Measurements from ENCODE around the gene ZEB1. TPM values are rescaled to one million over a fixed set of nuclear protein-coding genes. Genes with fewer than 3 reads are reported as not detected.

ZEB1 gene
- total RNA-seq, 4 donors from 2014 or later: 124 to 189 (median 154) TPM

- no peaks in the 10 kb centered on the region for H3K36me3 ChIP-seq
- H3K9me3 ChIP-seq: no peaks in the 10 kb centered on the region
- WGBS: 62% methylated on average over 3 of the region's 3 CpGs
- intact Hi-C loops (cut with DNase I): no loop called here
- no peaks in the 10 kb centered on the region for H3K27me3 ChIP-seq
- TF ChIP-seq CTCF (IDR thresholded peaks at IDR 0.05) (no peak), EP300 (IDR thresholded peaks at IDR 0.05) (no peak), POLR2AphosphoS5 (IDR thresholded peaks at IDR 0.05) (no peak), POLR2A (IDR thresholded peaks at IDR 0.05; ENCODE audit: low read depth) (no peak)
- no peak overlapping the region for H3K27ac ChIP-seq (replicated peaks in 1 of 4)
- no peak for DNase-seq (ENCODE audit: extremely low spot score)
- H3K4me1 ChIP-seq: peaks cover 19 to 64% (median 54%) of the 10 kb centered on the region in 4 donors
- no peak overlapping the region for H3K4me3 ChIP-seq
These were observed 24.0 kb downstream of the ZEB1 start for GRCh38 chr10:31343009-31343408.

GRCh38 chr10:31343551-31343950 is 24.5 kb downstream of the ZEB1 start:
- Histone ChIP-seq H3K27ac (replicated peaks in 1 of 4) (no peak overlapping the region), H3K36me3 (no peaks in the 10 kb centered on the region), H3K4me1 (peaks cover 23 to 69% (median 59%) of the 10 kb centered on the region in 4 donors), H3K9me3 (no peaks in the 10 kb centered on the region), H3K4me3 (no peak overlapping the region), H3K27me3 (no peaks in the 10 kb centered on the region)
- intact Hi-C loops (cut with DNase I): no loop called here
- whole genome bisulfite sequencing: 72% methylated on average over 5 of the region's 5 CpGs
- no peak for TF ChIP-seq POLR2A (IDR thresholded peaks at IDR 0.05; ENCODE audit: low read depth)
- no peak for DNase-seq (ENCODE audit: extremely low spot score)

- peaks cover 19 to 64% (median 61%) of the 10 kb centered on the region in 4 donors for H3K4me1 ChIP-seq
- no peak for TF ChIP-seq CTCF (IDR thresholded peaks at IDR 0.05)
- TF ChIP-seq EP300 (IDR thresholded peaks at IDR 0.05): no peak
- TF ChIP-seq POLR2AphosphoS5 (IDR thresholded peaks at IDR 0.05): no peak
- no peak for TF ChIP-seq POLR2A (IDR thresholded peaks at IDR 0.05; ENCODE audit: low read depth)
- intact Hi-C loops (cut with DNase I): no loop called here
- no peaks in the 10 kb centered on the region for H3K27me3 ChIP-seq
- no peaks in the 10 kb centered on the region for H3K9me3 ChIP-seq
- no peak overlapping the region for H3K27ac ChIP-seq (replicated peaks in 1 of 4)
- no peaks in the 10 kb centered on the region for H3K36me3 ChIP-seq
- DNase-seq (ENCODE audit: extremely low spot score): no peak
- 30% methylated on average over 1 of the region's 1 CpG for WGBS
- H3K4me3 ChIP-seq: no peak overlapping the region
These were observed 26.9 kb downstream of the ZEB1 start for GRCh38 chr10:31345886-31346285.

GRCh38 chr10:31346953-31347352 is 27.9 kb downstream of the ZEB1 start:
- H3K27ac ChIP-seq (replicated peaks in 1 of 4): no peak overlapping the region
- no peaks in the 10 kb centered on the region for H3K9me3 ChIP-seq
- no peak overlapping the region for H3K4me3 ChIP-seq
- H3K27me3 ChIP-seq: no peaks in the 10 kb centered on the region
- no peak for TF ChIP-seq POLR2A (IDR thresholded peaks at IDR 0.05; ENCODE audit: low read depth)
- H3K36me3 ChIP-seq: no peaks in the 10 kb centered on the region
- 81% methylated on average over 1 of the region's 1 CpG for WGBS
- DNase-seq (ENCODE audit: extremely low spot score): no peak
- intact Hi-C loops (cut with DNase I): no loop called here
- H3K4me1 ChIP-seq: peaks cover 19 to 67% (median 66%) of the 10 kb centered on the region in 4 donors

- DNase-seq (ENCODE audit: extremely low spot score): no peak
- TF ChIP-seq CTCF (IDR thresholded peaks at IDR 0.05) (no peak), POLR2AphosphoS5 (IDR thresholded peaks at IDR 0.05) (no peak), EP300 (IDR thresholded peaks at IDR 0.05) (no peak), POLR2A (IDR thresholded peaks at IDR 0.05; ENCODE audit: low read depth) (no peak)
- H3K27me3 ChIP-seq: no peaks in the 10 kb centered on the region
- H3K4me1 ChIP-seq: peaks cover 19 to 60% (median 58%) of the 10 kb centered on the region in 4 donors
- H3K4me3 ChIP-seq: no peak overlapping the region
- intact Hi-C loops (cut with DNase I): no loop called here
- no peak overlapping the region for H3K27ac ChIP-seq (replicated peaks in 1 of 4)
- H3K36me3 ChIP-seq: no peaks in the 10 kb centered on the region
- no peaks in the 10 kb centered on the region for H3K9me3 ChIP-seq
These were observed 28.7 kb downstream of the ZEB1 start for GRCh38 chr10:31347705-31348104.

GRCh38 chr10:31350891-31351290 is 31.9 kb downstream of the ZEB1 start:
- H3K4me3 ChIP-seq: no peak overlapping the region
- H3K4me1 ChIP-seq: peaks cover 25 to 64% (median 55%) of the 10 kb centered on the region in 4 donors
- no peaks in the 10 kb centered on the region for H3K36me3 ChIP-seq
- WGBS: 80% methylated on average over 1 of the region's 1 CpG
- no peaks in the 10 kb centered on the region for H3K9me3 ChIP-seq
- no peaks in the 10 kb centered on the region for H3K27me3 ChIP-seq
- intact Hi-C loops (cut with DNase I): no loop called here
- TF ChIP-seq EP300 (IDR thresholded peaks at IDR 0.05) (no peak), POLR2AphosphoS5 (IDR thresholded peaks at IDR 0.05) (no peak), CTCF (IDR thresholded peaks at IDR 0.05) (no peak)
- DNase-seq (ENCODE audit: extremely low spot score): no peak
- no peak overlapping the region for H3K27ac ChIP-seq (replicated peaks in 1 of 4)

Measured in esophagus muscularis mucosa (tissue), 4 donors.